GM15510 (cell line): ENCODE measurements around the gene MED10.

Experiments used
- POLR2A ChIP-seq: IDR thresholded peaks from 3 replicates; pipeline ENCODE4 v1.6.1; 2011; ENCODE audit warnings: borderline replicate concordance; ENCODE audit not compliant: insufficient read length; ENCODE audit errors: extremely low read depth

MED10 gene

DNA sequence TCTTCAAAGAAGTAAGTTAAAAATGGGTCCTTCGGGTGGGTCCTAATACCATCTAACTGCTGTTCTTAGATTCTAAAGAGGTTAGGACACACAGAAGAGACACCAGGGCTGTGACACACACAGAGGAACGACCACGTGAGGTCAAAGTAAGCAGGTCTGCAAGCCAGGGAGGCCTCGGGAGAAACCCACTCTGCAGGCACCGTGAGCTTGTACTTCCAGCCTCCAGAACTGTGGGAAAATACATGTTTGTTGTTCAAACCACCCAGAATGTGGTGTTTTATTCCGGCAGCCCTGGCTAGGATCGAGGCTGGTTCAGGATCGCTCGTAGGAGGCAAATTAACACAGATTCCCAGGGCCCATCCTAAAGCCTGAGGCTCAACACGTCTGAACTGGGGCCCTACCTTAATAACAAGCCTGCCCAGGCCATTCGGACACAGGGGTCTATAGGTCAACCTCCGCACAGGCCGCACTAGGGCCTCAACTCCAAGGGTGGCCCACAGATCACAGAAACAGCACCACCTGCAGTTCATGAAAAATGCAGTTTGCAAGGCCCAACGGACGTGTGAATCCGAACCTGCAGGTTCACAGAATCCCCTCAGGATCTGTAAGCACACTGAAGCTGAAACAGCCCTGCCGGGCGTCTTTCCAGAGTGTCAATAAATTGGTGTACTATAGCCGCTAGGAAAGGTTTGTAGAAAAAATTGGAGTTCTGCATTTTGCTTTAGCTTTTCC, 7.1 kb downstream of the MED10 start:
- TF ChIP-seq POLR2A: no peak

DNA sequence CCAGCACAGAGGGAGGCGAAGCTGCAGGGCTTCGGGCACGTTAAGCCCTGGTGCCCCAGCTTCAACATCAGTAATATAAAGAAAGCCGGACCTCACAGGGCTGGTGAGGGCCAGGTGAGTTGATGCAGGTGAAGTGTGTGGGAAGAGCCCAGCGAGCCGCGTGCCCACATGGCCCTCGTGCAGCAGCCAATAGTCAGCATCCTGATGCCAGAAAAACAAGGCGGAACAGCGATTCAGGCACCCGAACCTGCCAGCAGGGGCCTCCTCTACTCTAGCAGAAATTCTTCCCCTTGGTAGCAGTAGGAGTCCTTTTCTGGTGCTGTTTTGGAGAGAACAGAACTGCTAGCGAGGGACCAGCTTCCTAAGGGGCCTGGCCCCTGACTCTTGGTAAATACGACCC, 7.8 kb downstream of the MED10 start:
- no peak for TF ChIP-seq POLR2A

DNA sequence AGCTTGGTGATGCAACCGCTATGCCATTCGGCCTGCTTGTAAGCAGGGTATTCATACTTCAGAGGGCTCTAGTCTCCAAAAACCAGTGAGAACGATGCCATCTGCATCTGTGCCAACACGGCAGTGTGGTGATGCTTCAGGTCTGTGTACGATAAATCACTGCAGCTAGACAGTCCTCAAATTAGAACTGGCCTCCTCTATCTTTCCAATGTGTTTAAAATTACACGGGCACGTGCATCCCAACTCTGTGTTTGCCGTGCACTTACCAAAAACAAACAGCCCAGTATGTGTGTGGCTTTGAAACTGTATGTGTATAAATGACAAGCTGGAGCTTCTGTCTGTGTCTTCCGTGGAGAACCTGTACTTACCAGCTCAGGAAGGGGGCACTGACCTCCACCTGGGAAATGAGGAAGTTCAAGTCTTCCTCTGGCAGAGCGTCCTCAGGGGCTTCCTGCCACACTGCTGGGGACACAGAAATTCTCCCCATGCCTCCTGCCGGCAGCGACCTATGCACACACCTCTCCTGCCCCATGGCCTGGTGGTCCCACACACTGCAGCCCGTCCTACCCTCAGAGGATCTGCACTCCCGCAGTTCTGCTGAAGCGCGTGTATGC, 12.3 kb downstream of the MED10 start:
- TF ChIP-seq POLR2A: no peak

DNA sequence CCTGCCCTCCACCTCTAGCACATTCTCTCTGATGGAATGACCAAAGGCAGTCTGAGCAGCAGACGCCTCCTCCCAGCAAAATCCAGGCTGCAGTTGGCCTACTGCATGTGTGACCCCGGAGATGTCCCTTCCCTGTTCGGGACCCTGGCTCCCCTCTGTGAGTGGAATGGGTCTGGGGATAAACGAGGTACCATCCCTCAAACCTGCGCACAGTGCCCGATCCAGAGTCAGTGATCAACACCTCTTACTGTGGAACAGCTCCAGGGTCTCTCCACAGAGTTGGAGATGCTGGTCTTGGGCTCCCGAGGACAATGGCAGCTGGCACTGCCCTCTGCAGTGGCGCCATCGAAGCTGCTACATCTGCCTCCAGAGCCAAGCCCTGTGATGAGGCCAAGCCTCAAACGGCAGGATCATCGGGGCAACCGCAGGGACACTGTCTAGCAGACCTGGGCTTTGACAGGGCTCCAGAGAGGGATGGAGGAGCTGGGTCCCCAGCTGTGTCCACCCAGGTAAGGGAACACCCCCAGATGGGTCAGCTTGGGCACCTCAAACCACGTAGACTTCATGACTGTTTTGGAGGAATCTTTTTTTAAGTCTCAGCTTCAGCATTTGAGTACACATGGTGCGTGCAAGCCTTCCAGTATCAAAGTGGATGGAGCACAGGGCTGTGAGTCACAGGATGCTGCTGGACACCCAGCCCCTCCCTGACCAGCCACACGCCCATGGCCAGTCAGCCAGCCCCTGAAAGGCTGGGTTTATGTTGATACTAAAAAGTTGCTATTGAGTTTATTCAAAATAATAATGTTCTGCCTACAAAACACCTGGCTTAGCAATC, 13.0 kb downstream of the MED10 start:
- no peak for TF ChIP-seq POLR2A

DNA sequence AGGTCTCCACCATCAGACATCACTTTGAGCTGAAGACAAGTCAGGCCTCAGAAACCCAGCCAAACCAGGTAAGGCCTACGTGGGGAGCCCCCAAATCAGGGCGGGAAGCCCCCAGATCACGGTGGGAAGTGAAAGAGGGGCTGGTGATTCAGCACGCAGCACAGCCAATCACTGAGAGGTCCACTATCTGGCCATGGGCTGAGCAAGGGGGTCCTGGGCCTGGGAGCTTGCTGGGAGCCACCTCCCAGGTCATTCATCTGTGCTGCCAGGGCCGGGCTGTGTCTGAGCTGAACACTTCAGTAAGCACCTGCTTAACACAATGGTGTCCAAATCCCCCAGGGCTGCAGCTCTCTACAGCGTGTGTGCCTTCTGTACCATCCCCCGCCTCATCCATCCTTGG, 15.5 kb downstream of the MED10 start:
- TF ChIP-seq POLR2A: no peak

DNA sequence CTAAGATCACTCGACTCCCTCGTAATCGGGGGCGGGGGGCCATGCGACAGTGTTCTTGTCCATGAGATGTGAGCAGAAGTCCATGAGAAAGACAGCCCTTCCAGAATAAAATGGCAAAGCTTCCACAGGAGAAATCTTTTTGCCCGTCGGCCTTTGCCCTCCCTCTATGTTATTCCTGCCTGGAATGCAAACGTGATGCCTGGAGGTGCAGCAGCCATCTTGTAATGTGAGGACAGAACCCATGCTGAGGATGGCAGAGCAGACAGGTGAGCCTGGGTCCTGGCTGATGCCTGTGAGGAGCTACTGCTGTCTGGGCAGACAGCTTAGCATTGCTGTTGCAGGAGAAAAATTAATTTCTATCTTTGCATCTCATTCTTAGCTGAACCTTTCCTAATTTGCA, 17.2 kb downstream of the MED10 start:
- TF ChIP-seq POLR2A: no peak

DNA sequence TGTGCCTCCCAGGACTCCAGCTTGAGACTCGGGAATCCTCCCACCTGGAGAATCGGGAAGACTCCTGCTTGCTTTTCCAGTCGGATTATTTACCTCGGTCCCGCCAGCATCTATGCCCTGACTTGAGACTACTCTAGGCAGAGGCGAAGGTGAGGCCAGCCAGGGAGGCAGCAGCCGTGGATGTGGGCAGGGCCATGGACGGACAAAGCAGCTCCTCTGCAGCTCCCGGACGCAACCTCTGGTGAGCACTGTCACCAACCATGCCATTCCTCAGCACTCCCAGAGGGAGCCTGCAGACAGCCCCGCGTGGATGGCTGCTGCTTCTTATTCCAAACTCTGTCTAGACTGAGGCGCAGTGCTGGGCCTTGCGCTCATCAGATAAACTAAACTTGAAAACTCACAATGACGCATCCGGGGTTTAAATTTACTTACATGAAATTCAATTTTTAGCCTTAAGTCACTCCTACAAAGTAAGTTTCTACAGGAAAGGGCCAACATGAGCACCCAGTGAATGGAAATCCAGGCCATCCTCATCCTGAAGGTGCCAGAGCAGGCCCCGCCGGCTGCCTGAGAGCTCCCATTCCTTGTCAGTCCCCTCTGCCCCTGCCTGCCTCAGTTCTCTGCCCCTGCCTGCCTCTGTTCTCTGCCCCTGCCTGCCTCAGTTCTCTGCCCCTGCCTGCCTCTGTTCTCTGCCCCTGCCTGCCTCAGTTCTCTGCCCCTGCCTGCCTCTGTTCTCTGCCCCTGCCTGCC, 17.8 kb downstream of the MED10 start:
- TF ChIP-seq POLR2A: no peak

DNA sequence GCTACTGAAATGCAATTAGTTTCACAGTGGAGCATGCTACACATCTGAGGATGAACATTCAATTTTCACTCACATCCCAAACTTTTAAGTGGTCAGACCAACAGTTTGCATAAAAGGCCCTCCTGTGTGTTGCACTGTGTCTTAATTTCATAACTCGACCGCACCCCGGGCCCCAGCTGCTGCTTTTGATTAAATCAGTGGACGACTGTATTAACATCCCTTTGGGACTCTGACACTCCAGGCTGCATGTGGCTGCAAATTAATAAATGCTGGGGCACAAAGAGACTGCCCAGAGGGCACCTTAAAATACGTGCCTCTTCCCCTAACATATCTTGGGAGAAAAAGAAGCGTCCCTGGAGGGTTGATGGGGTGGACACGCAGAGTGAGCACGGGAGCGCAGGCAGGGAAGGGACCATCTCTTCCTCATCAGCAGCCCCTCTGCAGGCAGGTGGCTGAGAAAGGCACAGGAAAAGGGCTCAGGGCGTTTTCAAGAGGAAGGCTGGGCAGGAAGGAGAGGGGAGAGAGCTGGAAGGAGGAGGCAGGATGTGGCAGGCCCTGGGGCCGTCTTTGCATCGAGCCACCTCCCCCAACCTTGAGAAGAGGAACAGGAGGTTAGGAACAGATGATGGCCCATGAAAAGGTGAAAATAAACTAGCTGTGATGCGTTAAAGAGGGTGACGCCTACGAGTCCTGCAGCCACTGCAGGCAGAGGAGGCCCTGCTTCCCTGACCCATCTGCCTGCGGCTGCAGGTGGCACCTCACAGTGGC, 18.6 kb downstream of the MED10 start:
- no peak for TF ChIP-seq POLR2A

DNA sequence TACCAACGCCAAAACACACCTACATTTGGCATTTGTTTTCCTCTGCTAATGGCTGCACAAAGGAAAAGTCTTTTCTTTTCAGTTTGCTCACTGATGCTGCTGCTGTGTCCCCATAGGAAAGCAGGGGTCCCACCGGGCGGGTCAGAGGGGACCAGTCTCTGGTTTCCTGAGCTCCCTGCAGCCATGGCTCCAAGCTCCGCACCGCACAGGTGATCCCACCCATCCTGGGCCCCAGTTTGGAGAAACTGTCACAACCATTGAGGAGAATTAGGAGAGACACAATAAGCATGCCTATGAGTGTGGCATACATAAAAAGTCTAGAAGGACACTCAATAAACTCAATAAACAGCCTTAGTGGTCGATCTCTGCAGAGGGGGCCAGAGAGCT, 19.9 kb downstream of the MED10 start:
- no peak for TF ChIP-seq POLR2A

DNA sequence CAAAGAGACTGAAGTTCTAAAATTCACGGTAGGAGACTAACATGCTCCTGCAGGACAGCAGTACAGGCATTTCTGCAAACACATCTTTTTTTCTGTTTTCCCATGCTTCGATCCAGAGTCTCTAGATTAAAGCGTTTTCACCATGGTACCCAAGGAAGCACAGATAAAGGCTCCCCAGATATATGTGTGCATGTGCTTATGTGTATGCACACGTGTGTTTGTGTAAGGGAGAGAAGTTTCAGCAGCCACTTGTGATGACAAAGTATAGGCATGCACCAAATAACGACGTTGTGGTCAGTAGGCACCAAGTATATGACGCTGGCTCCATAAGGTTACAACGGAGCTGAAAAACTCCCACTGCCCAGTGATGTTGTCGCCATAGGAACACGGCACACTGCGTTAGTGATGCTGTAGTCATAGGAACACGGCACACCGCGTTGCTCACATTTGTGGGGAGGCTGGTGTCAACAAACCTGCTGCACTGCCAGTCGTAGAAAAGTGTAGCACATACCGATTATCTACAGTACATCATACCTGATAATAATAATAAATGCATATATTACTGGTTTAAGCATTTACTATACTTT, 21.7 kb downstream of the MED10 start:
- no peak for TF ChIP-seq POLR2A

DNA sequence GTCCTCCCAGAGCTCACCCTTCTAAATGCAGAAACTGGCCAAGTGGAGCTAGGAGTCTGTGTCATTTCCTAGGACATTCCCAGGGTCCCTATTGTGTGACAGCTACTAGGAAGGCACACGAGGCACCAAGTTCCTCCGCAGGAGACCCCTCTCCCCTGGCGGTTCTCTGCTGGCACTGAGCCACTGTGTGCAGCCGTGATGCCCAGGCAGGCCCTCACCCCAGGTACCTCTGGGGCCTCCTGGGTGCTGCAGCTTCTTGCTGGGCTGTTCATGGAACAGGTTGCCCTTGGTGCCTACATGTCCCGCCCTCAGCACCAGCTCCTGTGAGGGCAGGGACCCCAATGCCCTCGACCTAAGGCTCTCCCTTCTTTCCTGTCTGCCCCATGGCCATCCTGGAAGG, 23.1 kb downstream of the MED10 start:
- no peak for TF ChIP-seq POLR2A

DNA sequence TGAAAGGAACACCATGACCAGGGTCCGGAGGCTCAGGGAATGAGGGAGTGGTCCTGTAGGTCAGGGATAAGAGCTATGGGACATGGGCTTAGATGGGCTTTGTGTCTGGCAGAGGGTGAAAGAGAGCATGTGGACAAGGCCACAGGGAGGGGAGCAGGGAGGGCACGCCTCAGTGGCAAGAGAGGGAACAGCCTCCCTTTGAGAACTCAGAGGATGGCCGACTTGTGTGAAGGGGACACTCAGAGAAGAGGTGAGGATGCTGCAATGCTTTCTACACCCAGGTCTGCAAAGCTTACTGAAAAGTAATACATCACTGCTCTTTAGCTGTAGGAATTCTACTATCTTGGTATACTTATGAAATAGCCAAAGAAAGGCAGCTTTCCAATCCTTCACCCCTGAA, 23.5 kb downstream of the MED10 start:
- TF ChIP-seq POLR2A: no peak

DNA sequence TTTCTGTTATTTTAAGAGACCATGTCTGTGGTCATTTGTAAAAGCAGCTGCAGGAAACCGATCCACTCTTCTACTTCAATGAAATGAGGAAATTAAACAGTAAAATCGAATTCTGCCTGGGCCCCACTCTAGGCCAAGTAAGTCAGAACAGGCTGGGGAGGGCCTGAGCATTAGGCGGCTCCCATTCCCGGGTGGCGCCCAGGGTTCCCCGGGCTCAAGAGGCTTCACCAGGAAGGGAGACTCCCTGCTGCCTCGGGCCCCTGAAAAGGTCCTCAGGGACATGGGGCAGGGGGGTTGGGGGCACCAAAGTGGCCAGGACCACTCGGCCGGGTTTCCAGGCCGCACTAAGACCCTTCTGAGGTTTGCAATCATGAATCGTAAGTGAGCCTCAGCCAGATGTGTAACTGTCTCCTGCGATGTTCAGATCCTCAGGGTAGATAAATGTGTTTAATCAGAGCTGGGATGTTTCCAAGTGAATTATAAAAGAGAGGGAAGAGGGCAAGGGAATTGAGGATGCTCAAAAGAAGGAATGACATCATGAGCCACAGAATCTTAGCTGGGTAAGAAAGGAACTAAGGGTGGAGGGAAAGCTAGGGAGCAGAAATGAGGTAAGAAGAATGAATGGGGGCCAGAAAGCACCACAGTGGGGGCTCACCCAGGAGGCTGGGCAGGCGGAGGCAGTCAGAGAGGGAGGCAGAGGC, 24.6 kb downstream of the MED10 start:
- TF ChIP-seq POLR2A: no peak
